OCI-LY7 (cell line): ENCODE measurements around the gene MARVELD3. TPM values are rescaled to one million over a fixed set of nuclear protein-coding genes. Genes with fewer than 3 reads are reported as not detected.
"Not testable (repeated sequence)": the region's sequence is repeated elsewhere in the genome, so short reads cannot be mapped to it uniquely, and the experiment has no call there.

Experiments
- BruUV-seq: library from RNA; stranded (reverse); fragments of 400-500 nt; replicated peaks from 2 replicates; lab custom pipeline; 2021; lab: Mats Ljungman, UMichigan
- CTCF ChIA-PET: fragments of 300-600 bp; sonication (Branson Sonifier 250); formaldehyde crosslinking; loops from one replicate; lab custom pipeline; 2022; ENCODE audit warnings: antibody characterized with exemption; ENCODE audit not compliant: unreplicated experiment; lab: Charles Lee
- POLR2A ChIA-PET: fragments of 300-600 bp; sonication (Branson Sonifier 250); formaldehyde crosslinking; loops from one replicate; lab custom pipeline; 2022; ENCODE audit warnings: antibody characterized with exemption; lab: Charles Lee
- DNase-seq: peaks from one replicate; pipeline ENCODE4 v3.0.0-alpha.2; 2015; ENCODE audit warnings: low spot score
- H2AFZ ChIP-seq: fragments of 200-600 bp; sonication (generic), shearing (Covaris generic); 2 replicates; pipeline ENCODE4 v1.6.1; 2014; ENCODE audit warnings: mild to moderate bottlenecking, antibody characterized with exemption, low read length, moderate library complexity
- H3K27ac ChIP-seq: fragments of 200-600 bp; sonication (generic); 2 replicates; pipeline ENCODE4 v1.5.1; 2014; ENCODE audit warnings: mixed run types, low read depth, mild to moderate bottlenecking, moderate library complexity, low read length, inconsistent platforms; ENCODE audit not compliant: poor library complexity, severe bottlenecking
- H3K36me3 ChIP-seq: fragments of 200-600 bp; sonication (generic); 2 replicates; pipeline ENCODE4 v1.6.1; 2014; ENCODE audit warnings: mild to moderate bottlenecking, antibody characterized with exemption, low read length, moderate library complexity, mixed read lengths; ENCODE audit not compliant: insufficient read depth
- H3K4me1 ChIP-seq: fragments of 200-600 bp; sonication (generic); 2 replicates; pipeline ENCODE4 v1.5.1; 2014; ENCODE audit warnings: mild to moderate bottlenecking, low read length; ENCODE audit not compliant: insufficient read depth, poor library complexity, severe bottlenecking
- H3K4me2 ChIP-seq: fragments of 200-600 bp; sonication (generic); 2 replicates; pipeline ENCODE4 v1.6.1; 2014; ENCODE audit warnings: mild to moderate bottlenecking, low read length
- H3K4me3 ChIP-seq: fragments of 200-600 bp; sonication (generic); 2 replicates; pipeline ENCODE4 v1.5.1; 2014; ENCODE audit warnings: mild to moderate bottlenecking, low read depth, low read length; ENCODE audit not compliant: poor library complexity, severe bottlenecking
- H3K79me2 ChIP-seq: fragments of 200-600 bp; sonication (generic); 2 replicates; pipeline ENCODE4 v1.6.1; 2016; ENCODE audit warnings: low read depth, mild to moderate bottlenecking, low read length, moderate library complexity, mixed read lengths; ENCODE audit not compliant: insufficient read depth
- H3K9me2 ChIP-seq: fragments of 200-600 bp; sonication (generic); 2 replicates; pipeline ENCODE4 v1.6.1; 2016; ENCODE audit warnings: mild to moderate bottlenecking, low read length, mixed read lengths; ENCODE audit not compliant: insufficient read depth
- H3K9me3 ChIP-seq: fragments of 200-600 bp; sonication (generic); 2 replicates; pipeline ENCODE4 v1.6.1; 2014; ENCODE audit warnings: mild to moderate bottlenecking, mixed run types, low read length, mixed read lengths
- H4K20me1 ChIP-seq: fragments of 200-600 bp; sonication (generic); 2 replicates; pipeline ENCODE4 v1.6.1; 2014; ENCODE audit warnings: mild to moderate bottlenecking, antibody characterized with exemption, low read length, moderate library complexity, mixed read lengths; ENCODE audit not compliant: insufficient read depth
- EZH2phosphoT487 ChIP-seq: fragments of 200-600 bp; sonication (generic); IDR thresholded peaks from 2 replicates; pipeline ENCODE4 v1.6.1; 2018; ENCODE audit warnings: low read depth, borderline replicate concordance, mild to moderate bottlenecking, mixed run types, antibody characterized with exemption, low read length, moderate library complexity, mixed read lengths
- intact Hi-C: fragments of 100-400 bp; cut with micrococcal nuclease; formaldehyde crosslinking; loops from one replicate; pipeline ENCODE4 v1.10.0; 2022; ENCODE audit not compliant: unreplicated experiment
- total RNA-seq, 2 experiments: library from RNA; depleted of rRNA in 1 of 2; stranded (reverse); fragments of >200 nt in 1 of 2; shearing (Covaris generic) in 1 of 2; gene quantifications; 2 replicates each; pipeline ENCODE4 v1.2.3, GENCODE V29; 2014 to 2022
- TF ChIP-seq, protein P1 (sequence below): fragments of 200-600 bp; sonication (generic); conservative IDR thresholded peaks from 2 replicates; pipeline ENCODE4 v1.5.1; 2014; ENCODE audit warnings: mild to moderate bottlenecking, antibody characterized with exemption, low read length, moderate library complexity, mixed read lengths

Gene MARVELD3
- total RNA-seq, 2 experiments from 2014 or later: not detected

DNA sequence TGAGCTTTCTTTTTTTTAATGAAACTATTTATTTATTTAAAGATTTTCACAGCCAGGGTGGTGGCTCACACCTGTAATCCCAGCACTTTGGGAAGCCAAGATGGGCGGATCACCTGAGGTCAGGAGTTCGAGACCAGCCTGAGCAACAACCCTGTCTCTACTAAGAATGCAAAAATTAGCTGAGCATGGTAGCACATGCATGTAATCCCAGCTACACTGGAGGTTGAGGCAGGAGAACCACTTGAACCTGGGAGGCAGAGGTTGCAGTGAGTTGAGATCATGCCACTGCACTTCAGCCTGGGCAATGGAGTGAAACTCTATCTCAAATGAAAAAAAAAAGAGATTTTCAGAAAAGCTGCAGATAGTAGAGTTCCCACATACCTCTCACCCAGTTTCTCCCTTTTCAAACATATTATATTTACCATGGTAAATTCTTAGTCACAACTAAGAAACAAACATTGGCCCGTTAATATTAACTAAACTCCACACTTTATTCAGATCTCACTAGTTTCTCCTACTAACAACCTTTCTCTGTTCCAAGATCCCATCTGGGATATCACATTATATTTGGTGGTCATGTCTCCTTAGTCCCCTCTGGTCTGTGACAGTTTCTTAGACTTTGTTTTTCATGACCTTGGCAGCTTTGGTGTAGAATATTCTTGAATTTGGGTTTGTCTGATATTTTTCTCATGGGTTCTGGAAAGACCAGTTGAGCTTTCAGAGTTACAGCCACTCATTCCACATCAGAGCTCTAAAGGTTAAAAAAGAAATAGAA lies 41.3 kb upstream of the MARVELD3 start:
- H2AFZ ChIP-seq: peak overlapping the region; percentile 40; the same call in 1 of the 2 replicates
- no peaks in the 10 kb centered on the region for H3K9me2 ChIP-seq
- H3K4me3 ChIP-seq: no peak overlapping the region
- no peaks in the 10 kb centered on the region for H3K36me3 ChIP-seq
- intact Hi-C loops: no loop called here
- no TSS peak for BruUV-seq
- no peak overlapping the region for H3K27ac ChIP-seq
- H3K4me1 ChIP-seq: peaks cover 11% of the 10 kb centered on the region
- TF ChIP-seq, protein P1, sequence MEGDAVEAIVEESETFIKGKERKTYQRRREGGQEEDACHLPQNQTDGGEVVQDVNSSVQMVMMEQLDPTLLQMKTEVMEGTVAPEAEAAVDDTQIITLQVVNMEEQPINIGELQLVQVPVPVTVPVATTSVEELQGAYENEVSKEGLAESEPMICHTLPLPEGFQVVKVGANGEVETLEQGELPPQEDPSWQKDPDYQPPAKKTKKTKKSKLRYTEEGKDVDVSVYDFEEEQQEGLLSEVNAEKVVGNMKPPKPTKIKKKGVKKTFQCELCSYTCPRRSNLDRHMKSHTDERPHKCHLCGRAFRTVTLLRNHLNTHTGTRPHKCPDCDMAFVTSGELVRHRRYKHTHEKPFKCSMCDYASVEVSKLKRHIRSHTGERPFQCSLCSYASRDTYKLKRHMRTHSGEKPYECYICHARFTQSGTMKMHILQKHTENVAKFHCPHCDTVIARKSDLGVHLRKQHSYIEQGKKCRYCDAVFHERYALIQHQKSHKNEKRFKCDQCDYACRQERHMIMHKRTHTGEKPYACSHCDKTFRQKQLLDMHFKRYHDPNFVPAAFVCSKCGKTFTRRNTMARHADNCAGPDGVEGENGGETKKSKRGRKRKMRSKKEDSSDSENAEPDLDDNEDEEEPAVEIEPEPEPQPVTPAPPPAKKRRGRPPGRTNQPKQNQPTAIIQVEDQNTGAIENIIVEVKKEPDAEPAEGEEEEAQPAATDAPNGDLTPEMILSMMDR: no peak
- no peak for TF ChIP-seq EZH2phosphoT487
- H3K9me3 ChIP-seq: no peaks in the 10 kb centered on the region
- ChIA-PET POLR2A (interaction anchor here (0.6 to 1.8 kb wide), 2 partner anchors 8 to 93 kb away, joined by 3 to 4 read pairs; no protein-coding TSS in a partner anchor), CTCF (no interaction called here)
- no peak for DNase-seq
- H4K20me1 ChIP-seq: no peaks in the 10 kb centered on the region
- no peaks in the 10 kb centered on the region for H3K79me2 ChIP-seq
- H3K4me2 ChIP-seq: no peak overlapping the region

DNA sequence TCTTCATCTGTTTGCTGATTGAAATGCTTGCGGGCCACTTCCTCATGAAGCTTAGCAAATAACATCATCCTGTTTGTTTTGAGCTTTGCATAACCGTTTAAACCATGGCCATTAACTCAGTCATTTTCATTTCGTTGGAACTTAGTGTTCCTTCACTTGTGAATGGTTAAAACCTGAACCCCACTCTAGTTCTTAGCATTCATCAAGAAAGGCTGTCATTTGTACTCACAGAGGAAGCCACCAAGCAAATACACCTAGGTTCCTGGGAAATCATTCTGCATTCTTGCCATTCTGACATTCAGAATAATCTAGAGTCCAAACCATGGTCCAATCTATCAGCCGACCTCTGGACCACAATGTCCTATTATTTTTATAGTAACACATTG lies 40.7 kb upstream of the MARVELD3 start:
- no peaks in the 10 kb centered on the region for H3K36me3 ChIP-seq
- no peak for DNase-seq
- no peaks in the 10 kb centered on the region for H3K9me3 ChIP-seq
- CTCF ChIA-PET: no interaction called here
- intact Hi-C loops: no loop called here
- no peak for TF ChIP-seq EZH2phosphoT487
- TF ChIP-seq, protein P1: no peak
- BruUV-seq: no TSS peak
- H3K4me3 ChIP-seq: no peak overlapping the region
- H4K20me1 ChIP-seq: no peaks in the 10 kb centered on the region
- no peak overlapping the region for H3K4me2 ChIP-seq
- POLR2A ChIA-PET: interaction anchor here (0.6 kb wide), 1 partner anchor 93 kb away, joined by 3 read pairs; no protein-coding TSS in a partner anchor
- no peaks in the 10 kb centered on the region for H3K79me2 ChIP-seq
- H2AFZ ChIP-seq: peak overlapping the region; percentile 40; the same call in 1 of the 2 replicates
- no peak overlapping the region for H3K27ac ChIP-seq
- no peaks in the 10 kb centered on the region for H3K9me2 ChIP-seq
- peaks cover 11% of the 10 kb centered on the region for H3K4me1 ChIP-seq

DNA sequence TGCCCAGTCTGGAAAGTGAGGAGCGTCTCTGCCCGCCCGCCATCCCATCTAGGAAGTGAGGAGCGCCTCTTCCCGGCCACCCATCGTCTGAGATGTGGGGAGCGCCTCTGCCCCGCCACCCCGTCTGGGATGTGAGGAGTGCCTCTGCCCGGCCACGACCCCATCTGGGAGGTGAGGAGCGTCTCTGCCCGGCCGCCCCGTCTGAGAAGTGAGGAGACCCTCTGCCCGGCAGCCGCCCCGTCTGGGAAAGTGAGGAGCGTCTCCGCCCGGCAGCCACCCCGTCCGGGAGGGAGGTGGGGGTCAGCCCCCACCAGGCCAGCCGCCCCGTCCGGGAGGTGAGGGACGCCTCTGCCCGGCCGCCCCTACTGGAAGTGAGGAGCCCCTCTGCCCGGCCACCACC lies 36.6 kb upstream of the MARVELD3 start:
- H3K36me3 ChIP-seq, H3K4me2 ChIP-seq, H4K20me1 ChIP-seq, H3K79me2 ChIP-seq, DNase-seq, H3K4me3 ChIP-seq, CTCF ChIA-PET, H3K27ac ChIP-seq, intact Hi-C loops, H3K9me3 ChIP-seq, BruUV-seq, H2AFZ ChIP-seq, H3K9me2 ChIP-seq, POLR2A ChIA-PET: not testable (repeated sequence)
- peaks cover 11% of the 10 kb centered on the region for H3K4me1 ChIP-seq

DNA sequence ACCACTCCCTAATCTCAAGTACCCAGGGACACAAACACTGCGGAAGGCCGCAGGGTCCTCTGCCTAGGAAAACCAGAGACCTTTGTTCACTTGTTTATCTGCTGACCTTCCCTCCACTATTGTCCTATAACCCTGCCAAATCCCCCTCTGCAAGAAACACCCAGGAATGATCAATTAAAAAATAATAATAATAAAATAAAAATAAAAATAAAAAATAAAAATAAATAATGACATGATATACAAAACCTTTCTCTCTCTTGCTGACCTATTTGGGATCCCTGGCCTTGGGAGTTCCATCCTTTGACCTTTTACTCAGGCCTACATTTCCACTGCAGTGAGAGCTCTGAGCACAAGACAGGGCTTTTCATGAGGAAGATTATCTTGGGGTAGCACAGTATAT lies 35.9 kb upstream of the MARVELD3 start:
- H3K9me3 ChIP-seq, H4K20me1 ChIP-seq, intact Hi-C loops, H3K27ac ChIP-seq, H2AFZ ChIP-seq, H3K36me3 ChIP-seq, H3K79me2 ChIP-seq, H3K9me2 ChIP-seq, CTCF ChIA-PET, H3K4me1 ChIP-seq, H3K4me3 ChIP-seq, BruUV-seq, H3K4me2 ChIP-seq, DNase-seq: not testable (repeated sequence)
- POLR2A ChIA-PET: interaction anchor here (0.6 to 0.8 kb wide), 2 partner anchors 24 to 121 kb away, joined by 3 read pairs; no protein-coding TSS in a partner anchor
